Lower lobe of right lung (tissue), 2 donors: ENCODE measurements around the gene NLGN2. TPM values are rescaled to one million over a fixed set of nuclear protein-coding genes. Genes with fewer than 3 reads are reported as not detected.
"Not testable (repeated sequence)": the region's sequence is repeated elsewhere in the genome, so short reads cannot be mapped to it uniquely, and the experiment has no call there.

Experiments used
- ATAC-seq, 2 donors: fragments of 200-7000 bp; cut with Tn5 transposase; one replicate each; pipeline ENCODE4 v1.9.1; 2020 to 2022; ENCODE audit warnings: mild to moderate bottlenecking in 2 of 2, moderate library complexity in 2 of 2
- DNase-seq: peaks from one replicate; pipeline ENCODE4 v3.0.0-alpha.2; 2020
- H3K27ac ChIP-seq: fragments of 200-600 bp; one replicate; pipeline ENCODE4 v1.8.0; 2022
- H3K27me3 ChIP-seq: fragments of 200-600 bp; one replicate; pipeline ENCODE4 v1.8.0; 2022; ENCODE audit warnings: low read depth
- H3K36me3 ChIP-seq: fragments of 200-600 bp; one replicate; pipeline ENCODE4 v1.8.0; 2022; ENCODE audit warnings: mild to moderate bottlenecking
- H3K4me1 ChIP-seq: fragments of 200-600 bp; one replicate; pipeline ENCODE4 v1.8.0; 2022
- H3K4me3 ChIP-seq: fragments of 200-600 bp; one replicate; pipeline ENCODE4 v1.8.0; 2022; ENCODE audit warnings: mild to moderate bottlenecking
- H3K9me3 ChIP-seq: fragments of 200-600 bp; one replicate; pipeline ENCODE4 v1.8.0; 2022
- CTCF ChIP-seq: fragments of 200-600 bp; IDR thresholded peaks from one replicate; pipeline ENCODE4 v1.8.0; 2022; ENCODE audit warnings: antibody characterized with exemption, mild to moderate bottlenecking
- intact Hi-C: fragments of 100-400 bp; cut with DNase I; formaldehyde crosslinking; loops from one replicate; pipeline ENCODE4 v1.11.0; 2022
- long read RNA-seq: library from polyadenylated mRNA; unstranded; transcript quantifications from one replicate; pipeline ENCODE4 v2.0.0, GENCODE V29; 2021
- total RNA-seq: library from RNA; stranded (reverse); fragmentation: NEBNext Ultra II Directional; extraction: Animal tissue kit (Norgen Biotek cat#: 25700); gene quantifications from one replicate; pipeline ENCODE4 v1.2.1, GENCODE V29; 2021
- donor health status: DM: no; HTN: yes; CAD: no; lungs with severe emphysema.

The NLGN2 gene
- total RNA-seq = 9.5 TPM
- long read RNA-seq, partial matches to known transcripts = 0 of 5 reads
- long read RNA-seq, other reads (novel, unspliced or antisense) = 5 of 5 reads

GRCh38 chr17:7407485-7408251 lies at the start of gene NLGN2:
NLGN2 (plus strand) TSS chr17:7407845; CDS start chr17:7408256, 411 bp downstream.
- no peak for ATAC-seq
- H3K4me3 ChIP-seq = no peak within 1 kb of the TSS
- no peaks in the 10 kb centered on the region for H3K9me3 ChIP-seq
- H3K27ac ChIP-seq = no peak within 1 kb of the TSS
- intact Hi-C loops = no loop called here
- H3K36me3 ChIP-seq = no peaks in the 10 kb centered on the region
- no peaks in the 10 kb centered on the region for H3K27me3 ChIP-seq
- H3K4me1 ChIP-seq = peaks cover 13% of the 10 kb centered on the region
- no peak for TF ChIP-seq CTCF
- no peak for DNase-seq

GRCh38 chr17:7361906-7362305 lies 45.7 kb upstream of the NLGN2 start:
- no peak for TF ChIP-seq CTCF
- Histone ChIP-seq H3K27ac (no peak overlapping the region), H3K4me1 (no peaks in the 10 kb centered on the region), H3K27me3 (no peaks in the 10 kb centered on the region), H3K4me3 (no peak overlapping the region), H3K9me3 (no peaks in the 10 kb centered on the region), H3K36me3 (no peaks in the 10 kb centered on the region)
- ATAC-seq (no peak), DNase-seq (no peak)
- intact Hi-C loops = no loop called here

GRCh38 chr17:7363311-7363710 lies 44.3 kb upstream of the NLGN2 start:
- H3K4me1 ChIP-seq = no peaks in the 10 kb centered on the region
- H3K4me3 ChIP-seq = no peak overlapping the region
- H3K9me3 ChIP-seq = no peaks in the 10 kb centered on the region
- no peak for TF ChIP-seq CTCF
- intact Hi-C loops = no loop called here
- no peaks in the 10 kb centered on the region for H3K27me3 ChIP-seq
- no peaks in the 10 kb centered on the region for H3K36me3 ChIP-seq
- H3K27ac ChIP-seq = no peak overlapping the region
- DNase-seq (no peak), ATAC-seq (no peak)

GRCh38 chr17:7365963-7366362 lies 41.7 kb upstream of the NLGN2 start:
- intact Hi-C loops = not testable (repeated sequence)

GRCh38 chr17:7367083-7367482 lies 40.6 kb upstream of the NLGN2 start:
- no peak overlapping the region for H3K4me3 ChIP-seq
- ATAC-seq (no peak), DNase-seq (no peak)
- H3K27me3 ChIP-seq = no peaks in the 10 kb centered on the region
- intact Hi-C loops = no loop called here
- no peak overlapping the region for H3K27ac ChIP-seq
- no peaks in the 10 kb centered on the region for H3K9me3 ChIP-seq
- H3K4me1 ChIP-seq = no peaks in the 10 kb centered on the region
- no peaks in the 10 kb centered on the region for H3K36me3 ChIP-seq
- no peak for TF ChIP-seq CTCF

More at GRCh38 chr17:7365963-7366362, 41.7 kb upstream of the NLGN2 start:
- ATAC-seq, H3K27ac ChIP-seq, DNase-seq, H3K9me3 ChIP-seq, H3K36me3 ChIP-seq, H3K4me3 ChIP-seq, H3K4me1 ChIP-seq, H3K27me3 ChIP-seq: not testable (repeated sequence)

- no peak for ATAC-seq
- H3K9me3 ChIP-seq = no peaks in the 10 kb centered on the region
- H3K4me3 ChIP-seq = no peak overlapping the region
- no peak for DNase-seq
- no peaks in the 10 kb centered on the region for H3K4me1 ChIP-seq
- no peak overlapping the region for H3K27ac ChIP-seq
- no peak for TF ChIP-seq CTCF
- intact Hi-C loops = no loop called here
- no peaks in the 10 kb centered on the region for H3K36me3 ChIP-seq
- no peaks in the 10 kb centered on the region for H3K27me3 ChIP-seq
Observed at GRCh38 chr17:7367918-7368598, 39.6 kb upstream of the NLGN2 start.

- ATAC-seq, H3K36me3 ChIP-seq, H3K27ac ChIP-seq, H3K9me3 ChIP-seq, H3K4me3 ChIP-seq, intact Hi-C loops, H3K4me1 ChIP-seq, DNase-seq, H3K27me3 ChIP-seq: not testable (repeated sequence)
Observed at GRCh38 chr17:7368599-7368994, 39.0 kb upstream of the NLGN2 start.
